HEK293 (cell line): ENCODE measurements around the gene BRD1.

ENCODE experiments used
- GLIS2 ChIP-seq: fragments of 450-650 bp; formaldehyde crosslinking; IDR thresholded peaks from 2 replicates; pipeline ENCODE4 v1.5.1; 2016; ENCODE audit warnings: missing biosample characterization, missing genetic modification characterization
- ZNF426 ChIP-seq: fragments of 450-650 bp; formaldehyde crosslinking; IDR thresholded peaks from 2 replicates; pipeline ENCODE4 v1.5.1; 2017; ENCODE audit warnings: missing biosample characterization, missing genetic modification characterization, mild to moderate bottlenecking, inconsistent platforms, moderate library complexity
- ZNF624 ChIP-seq: fragments of 450-650 bp; formaldehyde crosslinking; IDR thresholded peaks from 2 replicates; pipeline ENCODE4 v1.5.1; 2017; ENCODE audit warnings: missing biosample characterization, missing genetic modification characterization
- ZNF76 ChIP-seq: fragments of 450-650 bp; formaldehyde crosslinking; IDR thresholded peaks from 2 replicates; pipeline ENCODE4; 2016; ENCODE audit warnings: low read depth, missing biosample characterization, missing genetic modification characterization, borderline replicate concordance
- TF ChIP-seq, protein P1 (sequence below): fragments of 450-650 bp; formaldehyde crosslinking; IDR thresholded peaks from 2 replicates; pipeline ENCODE4 v1.5.1; 2016; ENCODE audit warnings: missing biosample characterization, missing genetic modification characterization
- TF ChIP-seq, protein P2 (sequence below): fragments of 450-650 bp; IDR thresholded peaks from 2 replicates; pipeline ENCODE4 v1.5.1; 2018; ENCODE audit warnings: missing biosample characterization, mild to moderate bottlenecking, missing genetic modification characterization
- TF ChIP-seq, protein P3 (sequence below): fragments of 450-650 bp; formaldehyde crosslinking; IDR thresholded peaks from 2 replicates; pipeline ENCODE4 v1.5.1; 2016; ENCODE audit warnings: missing biosample characterization, missing genetic modification characterization
- TF ChIP-seq, protein P4 (sequence below): fragments of 450-650 bp; formaldehyde crosslinking; IDR thresholded peaks from 2 replicates; pipeline ENCODE4 v1.5.1; 2016; ENCODE audit warnings: missing biosample characterization, missing genetic modification characterization, low read depth

DNA sequence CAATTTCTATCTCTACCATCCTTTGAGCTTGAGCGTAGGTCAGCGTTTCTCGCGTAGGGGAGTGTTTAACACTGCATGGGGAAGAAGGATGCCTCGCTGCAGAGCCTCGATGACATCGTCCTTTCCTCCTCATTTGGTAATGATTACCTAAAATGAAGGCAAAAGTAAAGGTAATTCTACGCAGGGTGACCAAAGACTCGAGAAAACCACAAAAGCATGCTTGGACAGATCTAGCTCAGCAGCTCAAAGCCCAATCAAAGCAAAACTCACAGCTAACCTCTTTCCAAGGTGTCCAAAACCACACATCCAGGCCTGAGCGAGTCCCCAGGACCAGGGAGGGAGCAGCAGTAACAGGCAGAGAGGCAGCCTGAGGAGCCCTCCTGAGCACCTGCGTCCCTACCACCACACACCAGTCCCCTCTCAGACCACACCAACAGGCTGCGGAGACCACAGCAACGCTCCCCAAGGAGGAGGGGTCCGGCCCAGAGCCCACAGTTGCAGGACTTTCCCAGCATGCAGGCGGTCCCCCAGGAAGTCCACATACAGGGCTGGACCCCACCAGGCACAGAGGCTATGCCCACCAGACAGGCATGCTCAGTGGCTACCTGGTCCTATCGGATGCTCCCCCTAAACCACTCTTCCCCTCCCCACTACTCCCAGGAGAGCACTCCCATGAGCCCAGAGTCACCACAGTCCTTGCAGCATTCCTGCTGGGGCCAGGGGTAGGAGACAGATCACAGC is 3.3 kb downstream of the BRD1 start:
- no peak for TF ChIP-seq ZNF624 (tag by site-specific recombination)
- TF ChIP-seq, protein P1, sequence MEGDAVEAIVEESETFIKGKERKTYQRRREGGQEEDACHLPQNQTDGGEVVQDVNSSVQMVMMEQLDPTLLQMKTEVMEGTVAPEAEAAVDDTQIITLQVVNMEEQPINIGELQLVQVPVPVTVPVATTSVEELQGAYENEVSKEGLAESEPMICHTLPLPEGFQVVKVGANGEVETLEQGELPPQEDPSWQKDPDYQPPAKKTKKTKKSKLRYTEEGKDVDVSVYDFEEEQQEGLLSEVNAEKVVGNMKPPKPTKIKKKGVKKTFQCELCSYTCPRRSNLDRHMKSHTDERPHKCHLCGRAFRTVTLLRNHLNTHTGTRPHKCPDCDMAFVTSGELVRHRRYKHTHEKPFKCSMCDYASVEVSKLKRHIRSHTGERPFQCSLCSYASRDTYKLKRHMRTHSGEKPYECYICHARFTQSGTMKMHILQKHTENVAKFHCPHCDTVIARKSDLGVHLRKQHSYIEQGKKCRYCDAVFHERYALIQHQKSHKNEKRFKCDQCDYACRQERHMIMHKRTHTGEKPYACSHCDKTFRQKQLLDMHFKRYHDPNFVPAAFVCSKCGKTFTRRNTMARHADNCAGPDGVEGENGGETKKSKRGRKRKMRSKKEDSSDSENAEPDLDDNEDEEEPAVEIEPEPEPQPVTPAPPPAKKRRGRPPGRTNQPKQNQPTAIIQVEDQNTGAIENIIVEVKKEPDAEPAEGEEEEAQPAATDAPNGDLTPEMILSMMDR, result no peak
- TF ChIP-seq, protein P2, sequence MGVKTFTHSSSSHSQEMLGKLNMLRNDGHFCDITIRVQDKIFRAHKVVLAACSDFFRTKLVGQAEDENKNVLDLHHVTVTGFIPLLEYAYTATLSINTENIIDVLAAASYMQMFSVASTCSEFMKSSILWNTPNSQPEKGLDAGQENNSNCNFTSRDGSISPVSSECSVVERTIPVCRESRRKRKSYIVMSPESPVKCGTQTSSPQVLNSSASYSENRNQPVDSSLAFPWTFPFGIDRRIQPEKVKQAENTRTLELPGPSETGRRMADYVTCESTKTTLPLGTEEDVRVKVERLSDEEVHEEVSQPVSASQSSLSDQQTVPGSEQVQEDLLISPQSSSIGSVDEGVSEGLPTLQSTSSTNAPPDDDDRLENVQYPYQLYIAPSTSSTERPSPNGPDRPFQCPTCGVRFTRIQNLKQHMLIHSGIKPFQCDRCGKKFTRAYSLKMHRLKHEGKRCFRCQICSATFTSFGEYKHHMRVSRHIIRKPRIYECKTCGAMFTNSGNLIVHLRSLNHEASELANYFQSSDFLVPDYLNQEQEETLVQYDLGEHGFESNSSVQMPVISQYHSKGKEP (tag by site-specific recombination), result no peak
- TF ChIP-seq, protein P3, sequence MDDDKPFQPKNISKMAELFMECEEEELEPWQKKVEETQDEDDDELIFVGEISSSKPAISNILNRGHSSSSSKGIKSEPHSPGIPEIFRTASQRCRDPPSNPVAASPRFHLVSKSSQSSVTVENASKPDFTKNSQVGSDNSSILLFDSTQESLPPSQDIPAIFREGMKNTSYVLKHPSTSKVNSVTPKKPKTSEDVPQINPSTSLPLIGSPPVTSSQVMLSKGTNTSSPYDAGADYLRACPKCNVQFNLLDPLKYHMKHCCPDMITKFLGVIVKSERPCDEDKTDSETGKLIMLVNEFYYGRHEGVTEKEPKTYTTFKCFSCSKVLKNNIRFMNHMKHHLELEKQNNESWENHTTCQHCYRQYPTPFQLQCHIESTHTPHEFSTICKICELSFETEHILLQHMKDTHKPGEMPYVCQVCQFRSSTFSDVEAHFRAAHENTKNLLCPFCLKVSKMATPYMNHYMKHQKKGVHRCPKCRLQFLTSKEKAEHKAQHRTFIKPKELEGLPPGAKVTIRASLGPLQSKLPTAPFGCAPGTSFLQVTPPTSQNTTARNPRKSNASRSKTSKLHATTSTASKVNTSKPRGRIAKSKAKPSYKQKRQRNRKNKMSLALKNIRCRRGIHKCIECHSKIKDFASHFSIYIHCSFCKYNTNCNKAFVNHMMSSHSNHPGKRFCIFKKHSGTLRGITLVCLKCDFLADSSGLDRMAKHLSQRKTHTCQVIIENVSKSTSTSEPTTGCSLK (tag by site-specific recombination), result no peak
- TF ChIP-seq, protein P4, sequence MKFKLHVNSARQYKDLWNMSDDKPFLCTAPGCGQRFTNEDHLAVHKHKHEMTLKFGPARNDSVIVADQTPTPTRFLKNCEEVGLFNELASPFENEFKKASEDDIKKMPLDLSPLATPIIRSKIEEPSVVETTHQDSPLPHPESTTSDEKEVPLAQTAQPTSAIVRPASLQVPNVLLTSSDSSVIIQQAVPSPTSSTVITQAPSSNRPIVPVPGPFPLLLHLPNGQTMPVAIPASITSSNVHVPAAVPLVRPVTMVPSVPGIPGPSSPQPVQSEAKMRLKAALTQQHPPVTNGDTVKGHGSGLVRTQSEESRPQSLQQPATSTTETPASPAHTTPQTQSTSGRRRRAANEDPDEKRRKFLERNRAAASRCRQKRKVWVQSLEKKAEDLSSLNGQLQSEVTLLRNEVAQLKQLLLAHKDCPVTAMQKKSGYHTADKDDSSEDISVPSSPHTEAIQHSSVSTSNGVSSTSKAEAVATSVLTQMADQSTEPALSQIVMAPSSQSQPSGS, result peak; percentile 28; the same call in 1 of the 2 replicates
- TF ChIP-seq GLIS2 (tag by site-specific recombination), result no peak
- no peak for TF ChIP-seq ZNF426 (tag by site-specific recombination)
- no peak for TF ChIP-seq ZNF76 (tag by site-specific recombination)
